ENCODE results near the gene PLPPR2.
"Not testable (repeated sequence)": the region's sequence is repeated elsewhere in the genome, so short reads cannot be mapped to it uniquely, and the experiment has no call there.

PLPPR2 gene

GRCh38 chr19:11339254-11340098, 15.8 kb upstream of the PLPPR2 start, which contains the start of gene RAB3D:
RAB3D (minus strand) TSS chr19:11339657; CDS start chr19:11337399, 2,258 bp downstream.
- peak; percentile 96 for DNase-seq (ENCODE audit: low spot score)
- no peak for TF ChIP-seq CTCF (conservative IDR thresholded peaks at IDR 0.05; ENCODE audit: low read depth)
- peak within 1 kb of the TSS; percentile 89 for H3K27ac ChIP-seq
- POLR2A ChIA-PET (ENCODE audit: low non-redundant PET) = interaction anchor here (0.5 kb wide), 1 partner anchor 183 kb away, joined by 5 read pairs; no protein-coding TSS in a partner anchor
- CTCF ChIA-PET = interaction anchor here (1.5 kb wide), 1 partner anchor 42 kb away, joined by 4 read pairs; no protein-coding TSS in a partner anchor

- ChIA-PET POLR2A (ENCODE audit: low non-redundant PET) (interaction anchor here (0.5 kb wide), 1 partner anchor 183 kb away, joined by 5 read pairs; no protein-coding TSS in a partner anchor), CTCF (interaction anchor here (1.5 kb wide), 1 partner anchor 41 kb away, joined by 4 read pairs; no protein-coding TSS in a partner anchor)
- not testable (repeated sequence) for DNase-seq (ENCODE audit: low spot score)
- peak overlapping the region; percentile 89 for H3K27ac ChIP-seq
These were observed 15.1 kb upstream of the PLPPR2 start for GRCh38 chr19:11340099-11340467.

- H3K27ac ChIP-seq = peak overlapping the region; percentile 88
- DNase-seq (ENCODE audit: low spot score) = no peak
- no peak for TF ChIP-seq CTCF (conservative IDR thresholded peaks at IDR 0.05; ENCODE audit: low read depth)
- POLR2A ChIA-PET (ENCODE audit: low non-redundant PET) = no interaction called here
- CTCF ChIA-PET = interaction anchor here (0.5 to 0.6 kb wide), 2 partner anchors 89 to 147 kb away, joined by 3 to 4 read pairs; no protein-coding TSS in a partner anchor
These were observed 12.8 kb upstream of the PLPPR2 start for GRCh38 chr19:11342429-11342828.

- TF ChIP-seq CTCF (conservative IDR thresholded peaks at IDR 0.05; ENCODE audit: low read depth) = no peak
- H3K27ac ChIP-seq = peak overlapping the region; percentile 88
- CTCF ChIA-PET = interaction anchor here (0.5 to 2.2 kb wide), 4 partner anchors 36 to 57 kb away, joined by 3 to 7 read pairs (median 4); no protein-coding TSS in a partner anchor
- POLR2A ChIA-PET (ENCODE audit: low non-redundant PET) = interaction anchor here (0.5 to 2.3 kb wide), 2 partner anchors 27 to 36 kb away, joined by 7 to 9 read pairs; no protein-coding TSS in a partner anchor
- DNase-seq (ENCODE audit: low spot score) = no peak
These were observed 10.0 kb upstream of the PLPPR2 start for GRCh38 chr19:11345122-11345803.

- ChIA-PET POLR2A (ENCODE audit: low non-redundant PET) (interaction anchor here (2.3 kb wide), 1 partner anchor 35 kb away, joined by 7 read pairs; no protein-coding TSS in a partner anchor), CTCF (interaction anchor here (0.6 to 2.2 kb wide), 5 partner anchors 35 to 136 kb away, joined by 3 to 7 read pairs (median 3); no protein-coding TSS in a partner anchor)
- H3K27ac ChIP-seq = peak within 1 kb of the TSS; percentile 88
- no peak for TF ChIP-seq CTCF (conservative IDR thresholded peaks at IDR 0.05; ENCODE audit: low read depth)
- DNase-seq (ENCODE audit: low spot score) = peak; percentile 99
These were observed 8.9 kb upstream of the PLPPR2 start, which contains the start of the genes CCDC159 and TMEM205 for GRCh38 chr19:11346104-11346940. CCDC159 (plus strand) TSS chr19:11346519; CDS start chr19:11346607, 88 bp downstream. TMEM205 (minus strand) TSS chr19:11346268; CDS start chr19:11345619, 649 bp downstream.

- ChIA-PET POLR2A (ENCODE audit: low non-redundant PET) (no interaction called here), CTCF (interaction anchor here (0.5 to 2.2 kb wide), 2 partner anchors 33 to 55 kb away, joined by 3 to 7 read pairs; no protein-coding TSS in a partner anchor)
- no peak for TF ChIP-seq CTCF (conservative IDR thresholded peaks at IDR 0.05; ENCODE audit: low read depth)
- H3K27ac ChIP-seq = peak overlapping the region; percentile 88
- no peak for DNase-seq (ENCODE audit: low spot score)
These were observed 7.6 kb upstream of the PLPPR2 start for GRCh38 chr19:11347546-11348039.
